ENCODE data around the gene SYNPO.

The SYNPO gene

GRCh38 chr5:150640311-150641005, at the start of gene SYNPO:
Gene SYNPO (plus strand): TSS chr5:150640660. CDS start chr5:150648276, 7,616 bp downstream.
- Histone ChIP-seq H4K20me1 (ENCODE audit: insufficient read depth) (no peaks in the 10 kb centered on the region), H2AFZ (ENCODE audit: low read depth) (no peak within 1 kb of the TSS), H3K27me3 (ENCODE audit: insufficient read depth, low read depth) (no peaks in the 10 kb centered on the region), H3K4me1 (ENCODE audit: low read depth, poor library complexity, severe bottlenecking) (no peaks in the 10 kb centered on the region), H3K9ac (no peak within 1 kb of the TSS), H3K36me3 (ENCODE audit: insufficient read depth) (no peaks in the 10 kb centered on the region), H3K27ac (no peak within 1 kb of the TSS), H3K4me3 (IDR thresholded peaks at IDR 0.05; ENCODE audit: insufficient read depth, low read depth, low read length) (no peak within 1 kb of the TSS), H3K4me2 (no peak within 1 kb of the TSS), H3K79me2 (ENCODE audit: insufficient read depth, low read depth) (no peaks in the 10 kb centered on the region)
- TF ChIP-seq, protein P1, sequence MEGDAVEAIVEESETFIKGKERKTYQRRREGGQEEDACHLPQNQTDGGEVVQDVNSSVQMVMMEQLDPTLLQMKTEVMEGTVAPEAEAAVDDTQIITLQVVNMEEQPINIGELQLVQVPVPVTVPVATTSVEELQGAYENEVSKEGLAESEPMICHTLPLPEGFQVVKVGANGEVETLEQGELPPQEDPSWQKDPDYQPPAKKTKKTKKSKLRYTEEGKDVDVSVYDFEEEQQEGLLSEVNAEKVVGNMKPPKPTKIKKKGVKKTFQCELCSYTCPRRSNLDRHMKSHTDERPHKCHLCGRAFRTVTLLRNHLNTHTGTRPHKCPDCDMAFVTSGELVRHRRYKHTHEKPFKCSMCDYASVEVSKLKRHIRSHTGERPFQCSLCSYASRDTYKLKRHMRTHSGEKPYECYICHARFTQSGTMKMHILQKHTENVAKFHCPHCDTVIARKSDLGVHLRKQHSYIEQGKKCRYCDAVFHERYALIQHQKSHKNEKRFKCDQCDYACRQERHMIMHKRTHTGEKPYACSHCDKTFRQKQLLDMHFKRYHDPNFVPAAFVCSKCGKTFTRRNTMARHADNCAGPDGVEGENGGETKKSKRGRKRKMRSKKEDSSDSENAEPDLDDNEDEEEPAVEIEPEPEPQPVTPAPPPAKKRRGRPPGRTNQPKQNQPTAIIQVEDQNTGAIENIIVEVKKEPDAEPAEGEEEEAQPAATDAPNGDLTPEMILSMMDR (conservative IDR thresholded peaks at IDR 0.05; ENCODE audit: low read depth, low read length), result no peak

DNA sequence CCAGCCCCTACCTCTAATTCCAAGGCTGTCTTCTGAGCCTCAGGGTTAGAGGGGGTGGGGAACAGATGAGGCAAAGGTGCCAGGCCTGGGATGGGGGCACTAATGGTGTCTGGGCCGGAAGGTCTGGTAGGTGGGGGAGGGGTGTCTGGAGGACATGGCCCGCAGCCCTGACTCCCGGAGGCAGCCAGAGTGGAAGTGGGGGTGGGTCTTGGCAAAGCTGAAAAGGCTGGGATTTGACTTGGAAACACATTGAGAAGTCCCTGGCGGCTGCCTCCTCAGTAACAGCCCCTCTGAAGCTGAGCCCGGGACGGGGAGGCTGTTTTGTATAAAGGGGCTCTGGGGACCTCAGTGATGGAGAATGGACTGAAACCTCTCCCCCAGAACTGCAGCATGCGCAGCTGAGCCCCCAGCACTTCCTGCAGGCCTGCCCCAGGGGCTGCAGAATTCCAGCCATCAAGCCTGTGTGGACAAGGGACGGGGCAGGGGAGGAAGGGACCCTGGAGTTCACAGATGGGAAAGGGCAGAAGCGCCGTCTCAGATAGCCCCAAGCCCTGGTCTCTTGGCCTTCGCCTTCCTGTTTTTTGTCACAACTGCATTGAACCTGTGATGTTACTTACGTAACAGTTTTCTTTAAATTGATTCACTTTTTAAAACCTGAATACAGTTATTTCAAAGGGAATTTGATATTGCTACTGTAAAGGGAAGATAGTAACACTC, 49.3 kb upstream of the SYNPO start:
- Histone ChIP-seq H3K27ac (no peak overlapping the region), H3K27me3 (ENCODE audit: insufficient read depth, low read depth) (no peaks in the 10 kb centered on the region), H3K4me3 (IDR thresholded peaks at IDR 0.05; ENCODE audit: insufficient read depth, low read depth, low read length) (no peak overlapping the region), H3K36me3 (ENCODE audit: insufficient read depth) (no peaks in the 10 kb centered on the region), H3K4me1 (ENCODE audit: low read depth, poor library complexity, severe bottlenecking) (no peaks in the 10 kb centered on the region), H2AFZ (ENCODE audit: low read depth) (no peak overlapping the region), H4K20me1 (ENCODE audit: insufficient read depth) (no peaks in the 10 kb centered on the region), H3K79me2 (ENCODE audit: insufficient read depth, low read depth) (no peaks in the 10 kb centered on the region), H3K9ac (no peak overlapping the region), H3K4me2 (no peak overlapping the region)
- TF ChIP-seq, protein P1 (conservative IDR thresholded peaks at IDR 0.05; ENCODE audit: low read depth, low read length), result no peak

GRCh38 chr5:150593593-150593992, 46.9 kb upstream of the SYNPO start:
- Histone ChIP-seq H3K27ac (no peak overlapping the region), H3K27me3 (ENCODE audit: insufficient read depth, low read depth) (no peaks in the 10 kb centered on the region), H3K36me3 (ENCODE audit: insufficient read depth) (no peaks in the 10 kb centered on the region), H3K4me2 (no peak overlapping the region), H3K4me1 (ENCODE audit: low read depth, poor library complexity, severe bottlenecking) (no peaks in the 10 kb centered on the region), H2AFZ (ENCODE audit: low read depth) (no peak overlapping the region), H4K20me1 (ENCODE audit: insufficient read depth) (no peaks in the 10 kb centered on the region), H3K4me3 (IDR thresholded peaks at IDR 0.05; ENCODE audit: insufficient read depth, low read depth, low read length) (no peak overlapping the region), H3K9ac (no peak overlapping the region), H3K79me2 (ENCODE audit: insufficient read depth, low read depth) (no peaks in the 10 kb centered on the region)
- TF ChIP-seq, protein P1 (conservative IDR thresholded peaks at IDR 0.05; ENCODE audit: low read depth, low read length), result no peak

GRCh38 chr5:150593996-150594395, 46.5 kb upstream of the SYNPO start:
- Histone ChIP-seq H3K27me3 (ENCODE audit: insufficient read depth, low read depth) (no peaks in the 10 kb centered on the region), H3K4me3 (IDR thresholded peaks at IDR 0.05; ENCODE audit: insufficient read depth, low read depth, low read length) (no peak overlapping the region), H3K9ac (no peak overlapping the region), H3K36me3 (ENCODE audit: insufficient read depth) (no peaks in the 10 kb centered on the region), H3K27ac (no peak overlapping the region), H2AFZ (ENCODE audit: low read depth) (no peak overlapping the region), H3K79me2 (ENCODE audit: insufficient read depth, low read depth) (no peaks in the 10 kb centered on the region), H4K20me1 (ENCODE audit: insufficient read depth) (no peaks in the 10 kb centered on the region), H3K4me2 (no peak overlapping the region), H3K4me1 (ENCODE audit: low read depth, poor library complexity, severe bottlenecking) (no peaks in the 10 kb centered on the region)
- TF ChIP-seq, protein P1 (conservative IDR thresholded peaks at IDR 0.05; ENCODE audit: low read depth, low read length), result no peak

Measured in KMS-11 (cell line).